ENCODE data around the gene BCL7C. TPM values are rescaled to one million over a fixed set of nuclear protein-coding genes. Genes with fewer than 3 reads are reported as not detected.

The BCL7C gene
- total and polyA plus RNA-seq, 2 of the 13 experiments (the other 11 are each of a cell fraction or from before 2014, with no cell fraction given), result 17.7 to 33.8 TPM

DNA sequence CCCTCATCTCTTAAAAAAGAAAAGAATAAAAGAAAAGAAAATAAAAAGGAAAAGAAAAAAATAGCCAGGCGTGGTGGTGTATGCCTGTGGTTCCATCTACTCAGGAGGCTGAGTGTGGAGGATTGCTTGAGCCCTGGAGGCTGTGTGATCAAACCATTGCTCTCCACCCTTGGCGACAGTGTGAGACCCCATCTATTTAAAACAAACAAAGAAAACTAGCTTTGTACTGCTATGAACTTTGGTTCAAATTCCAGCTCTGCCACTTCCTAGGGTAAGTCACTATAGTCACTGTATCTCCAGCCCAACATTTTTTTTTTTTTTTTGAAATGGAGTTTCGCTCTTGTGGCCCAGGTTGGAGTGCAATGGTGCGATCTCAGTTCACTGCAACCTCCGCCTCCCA, 6.7 kb upstream of the BCL7C start (continued):
- TF ChIP-seq ZNF30 (CRISPR knock-in tag; IDR thresholded peaks at IDR 0.05), result no peak
- no peak for TF ChIP-seq MED13 (CRISPR knock-in tag; IDR thresholded peaks at IDR 0.05)
- TF ChIP-seq, protein P1, sequence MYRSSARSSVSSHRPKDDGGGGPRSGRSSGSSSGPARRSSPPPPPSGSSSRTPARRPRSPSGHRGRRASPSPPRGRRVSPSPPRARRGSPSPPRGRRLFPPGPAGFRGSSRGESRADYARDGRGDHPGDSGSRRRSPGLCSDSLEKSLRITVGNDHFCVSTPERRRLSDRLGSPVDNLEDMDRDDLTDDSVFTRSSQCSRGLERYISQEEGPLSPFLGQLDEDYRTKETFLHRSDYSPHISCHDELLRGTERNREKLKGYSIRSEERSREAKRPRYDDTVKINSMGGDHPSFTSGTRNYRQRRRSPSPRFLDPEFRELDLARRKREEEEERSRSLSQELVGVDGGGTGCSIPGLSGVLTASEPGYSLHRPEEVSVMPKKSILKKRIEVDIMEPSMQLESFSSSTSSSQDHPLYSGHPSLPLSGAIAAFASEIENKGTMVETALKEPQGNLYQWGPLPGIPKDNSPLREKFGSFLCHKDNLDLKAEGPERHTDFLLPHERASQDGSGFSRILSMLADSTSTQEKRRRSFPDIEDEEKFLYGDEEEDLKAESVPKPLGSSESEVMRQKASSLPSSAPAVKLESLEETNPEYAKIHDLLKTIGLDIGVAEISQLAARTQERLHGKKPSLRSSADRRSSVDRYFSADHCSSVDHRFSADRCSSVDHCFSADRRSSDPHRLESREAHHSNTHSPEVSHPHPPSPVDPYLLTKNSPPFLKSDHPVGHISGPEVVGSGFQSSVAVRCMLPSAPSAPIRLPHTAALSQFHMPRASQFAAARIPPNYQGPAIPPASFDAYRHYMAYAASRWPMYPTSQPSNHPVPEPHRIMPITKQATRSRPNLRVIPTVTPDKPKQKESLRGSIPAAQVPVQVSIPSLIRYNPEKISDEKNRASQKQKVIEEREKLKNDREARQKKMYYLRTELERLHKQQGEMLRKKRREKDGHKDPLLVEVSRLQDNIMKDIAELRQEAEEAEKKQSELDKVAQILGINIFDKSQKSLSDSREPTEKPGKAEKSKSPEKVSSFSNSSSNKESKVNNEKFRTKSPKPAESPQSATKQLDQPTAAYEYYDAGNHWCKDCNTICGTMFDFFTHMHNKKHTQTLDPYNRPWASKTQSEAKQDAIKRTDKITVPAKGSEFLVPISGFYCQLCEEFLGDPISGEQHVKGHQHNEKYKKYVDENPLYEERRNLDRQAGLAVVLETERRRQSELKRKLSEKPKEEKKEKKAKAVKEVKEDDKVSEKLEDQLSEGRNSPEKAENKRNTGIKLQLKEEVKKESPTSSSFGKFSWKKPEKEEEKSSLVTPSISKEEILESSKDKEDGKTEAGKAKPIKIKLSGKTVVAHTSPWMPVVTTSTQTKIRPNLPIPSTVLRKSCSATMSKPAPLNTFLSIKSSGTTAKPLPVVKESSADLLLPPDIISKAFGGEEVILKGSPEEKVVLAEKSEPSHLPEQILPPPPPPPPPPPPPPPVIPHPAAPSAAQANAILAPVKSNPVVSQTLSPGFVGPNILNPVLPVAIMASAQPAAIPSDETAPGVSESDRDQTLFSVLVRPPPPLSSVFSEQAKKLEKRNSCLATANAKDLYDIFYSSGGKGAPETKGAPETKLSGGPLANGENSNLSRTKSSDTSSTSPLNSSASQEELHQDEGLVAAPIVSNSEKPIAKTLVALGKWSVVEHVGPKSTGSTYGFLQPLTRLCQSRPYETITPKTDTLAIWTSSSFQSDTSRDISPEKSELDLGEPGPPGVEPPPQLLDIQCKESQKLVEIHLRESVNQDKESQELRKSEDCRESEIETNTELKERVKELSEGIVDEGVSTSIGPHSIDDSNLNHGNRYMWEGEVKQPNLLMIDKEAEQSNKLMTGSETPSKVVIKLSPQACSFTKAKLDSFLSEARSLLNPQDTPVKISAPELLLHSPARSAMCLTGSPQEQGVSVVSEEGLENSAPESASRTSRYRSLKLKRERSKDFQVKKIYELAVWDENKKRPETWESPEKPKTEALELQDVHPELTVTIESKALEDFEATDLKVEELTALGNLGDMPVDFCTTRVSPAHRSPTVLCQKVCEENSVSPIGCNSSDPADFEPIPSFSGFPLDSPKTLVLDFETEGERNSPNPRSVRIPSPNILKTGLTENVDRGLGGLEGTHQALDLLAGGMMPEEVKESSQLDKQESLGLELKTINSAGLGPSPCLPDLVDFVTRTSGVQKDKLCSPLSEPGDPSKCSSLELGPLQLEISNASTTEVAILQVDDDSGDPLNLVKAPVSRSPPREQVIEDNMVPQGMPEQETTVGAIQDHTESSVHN (CRISPR knock-in tag; IDR thresholded peaks at IDR 0.05), result no peak
- TF ChIP-seq, protein P2, sequence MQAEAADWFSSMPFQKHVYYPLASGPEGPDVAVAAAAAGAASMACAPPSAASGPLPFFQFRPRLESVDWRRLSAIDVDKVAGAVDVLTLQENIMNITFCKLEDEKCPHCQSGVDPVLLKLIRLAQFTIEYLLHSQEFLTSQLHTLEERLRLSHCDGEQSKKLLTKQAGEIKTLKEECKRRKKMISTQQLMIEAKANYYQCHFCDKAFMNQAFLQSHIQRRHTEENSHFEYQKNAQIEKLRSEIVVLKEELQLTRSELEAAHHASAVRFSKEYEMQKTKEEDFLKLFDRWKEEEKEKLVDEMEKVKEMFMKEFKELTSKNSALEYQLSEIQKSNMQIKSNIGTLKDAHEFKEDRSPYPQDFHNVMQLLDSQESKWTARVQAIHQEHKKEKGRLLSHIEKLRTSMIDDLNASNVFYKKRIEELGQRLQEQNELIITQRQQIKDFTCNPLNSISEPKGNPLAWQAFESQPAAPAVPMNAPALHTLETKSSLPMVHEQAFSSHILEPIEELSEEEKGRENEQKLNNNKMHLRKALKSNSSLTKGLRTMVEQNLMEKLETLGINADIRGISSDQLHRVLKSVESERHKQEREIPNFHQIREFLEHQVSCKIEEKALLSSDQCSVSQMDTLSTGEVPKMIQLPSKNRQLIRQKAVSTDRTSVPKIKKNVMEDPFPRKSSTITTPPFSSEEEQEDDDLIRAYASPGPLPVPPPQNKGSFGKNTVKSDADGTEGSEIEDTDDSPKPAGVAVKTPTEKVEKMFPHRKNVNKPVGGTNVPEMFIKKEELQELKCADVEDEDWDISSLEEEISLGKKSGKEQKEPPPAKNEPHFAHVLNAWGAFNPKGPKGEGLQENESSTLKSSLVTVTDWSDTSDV (CRISPR knock-in tag; IDR thresholded peaks at IDR 0.05), result no peak
- TF ChIP-seq, protein P3, sequence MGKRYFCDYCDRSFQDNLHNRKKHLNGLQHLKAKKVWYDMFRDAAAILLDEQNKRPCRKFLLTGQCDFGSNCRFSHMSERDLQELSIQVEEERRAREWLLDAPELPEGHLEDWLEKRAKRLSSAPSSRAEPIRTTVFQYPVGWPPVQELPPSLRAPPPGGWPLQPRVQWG (CRISPR knock-in tag; IDR thresholded peaks at IDR 0.05; ENCODE audit: borderline replicate concordance, low read depth), result no peak
- TF ChIP-seq TRIM24 (CRISPR knock-in tag; IDR thresholded peaks at IDR 0.05), result no peak
- TF ChIP-seq HES4 (CRISPR knock-in tag; IDR thresholded peaks at IDR 0.05; ENCODE audit: borderline replicate concordance), result no peak
- TF ChIP-seq, protein P4, sequence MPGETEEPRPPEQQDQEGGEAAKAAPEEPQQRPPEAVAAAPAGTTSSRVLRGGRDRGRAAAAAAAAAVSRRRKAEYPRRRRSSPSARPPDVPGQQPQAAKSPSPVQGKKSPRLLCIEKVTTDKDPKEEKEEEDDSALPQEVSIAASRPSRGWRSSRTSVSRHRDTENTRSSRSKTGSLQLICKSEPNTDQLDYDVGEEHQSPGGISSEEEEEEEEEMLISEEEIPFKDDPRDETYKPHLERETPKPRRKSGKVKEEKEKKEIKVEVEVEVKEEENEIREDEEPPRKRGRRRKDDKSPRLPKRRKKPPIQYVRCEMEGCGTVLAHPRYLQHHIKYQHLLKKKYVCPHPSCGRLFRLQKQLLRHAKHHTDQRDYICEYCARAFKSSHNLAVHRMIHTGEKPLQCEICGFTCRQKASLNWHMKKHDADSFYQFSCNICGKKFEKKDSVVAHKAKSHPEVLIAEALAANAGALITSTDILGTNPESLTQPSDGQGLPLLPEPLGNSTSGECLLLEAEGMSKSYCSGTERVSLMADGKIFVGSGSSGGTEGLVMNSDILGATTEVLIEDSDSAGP (CRISPR knock-in tag; IDR thresholded peaks at IDR 0.05; ENCODE audit: borderline replicate concordance), result no peak
- no peak for TF ChIP-seq HOXD1 (CRISPR knock-in tag; IDR thresholded peaks at IDR 0.05)
- TF ChIP-seq KAT2B (IDR thresholded peaks at IDR 0.05; ENCODE audit: borderline replicate concordance, low read depth, low read length), result no peak
- TF ChIP-seq, protein P5, sequence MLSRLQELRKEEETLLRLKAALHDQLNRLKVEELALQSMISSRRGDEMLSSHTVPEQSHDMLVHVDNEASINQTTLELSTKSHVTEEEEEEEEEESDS (CRISPR knock-in tag; IDR thresholded peaks at IDR 0.05; ENCODE audit: borderline replicate concordance), result no peak
- TF ChIP-seq, protein P6, sequence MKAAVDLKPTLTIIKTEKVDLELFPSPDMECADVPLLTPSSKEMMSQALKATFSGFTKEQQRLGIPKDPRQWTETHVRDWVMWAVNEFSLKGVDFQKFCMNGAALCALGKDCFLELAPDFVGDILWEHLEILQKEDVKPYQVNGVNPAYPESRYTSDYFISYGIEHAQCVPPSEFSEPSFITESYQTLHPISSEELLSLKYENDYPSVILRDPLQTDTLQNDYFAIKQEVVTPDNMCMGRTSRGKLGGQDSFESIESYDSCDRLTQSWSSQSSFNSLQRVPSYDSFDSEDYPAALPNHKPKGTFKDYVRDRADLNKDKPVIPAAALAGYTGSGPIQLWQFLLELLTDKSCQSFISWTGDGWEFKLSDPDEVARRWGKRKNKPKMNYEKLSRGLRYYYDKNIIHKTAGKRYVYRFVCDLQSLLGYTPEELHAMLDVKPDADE (CRISPR knock-in tag; IDR thresholded peaks at IDR 0.05), result no peak
- TF ChIP-seq YEATS2 (CRISPR knock-in tag; IDR thresholded peaks at IDR 0.05; ENCODE audit: borderline replicate concordance), result no peak
- no peak for TF ChIP-seq SRSF1 (optimal IDR thresholded peaks at IDR 0.05; ENCODE audit: low read depth, low read length)
- no peak for TF ChIP-seq HNF4G (IDR thresholded peaks at IDR 0.05; ENCODE audit: borderline replicate concordance, low read depth, low read length)
- 0 out of 2 replicates have a peak, but pooled peaks have one; percentile 39 for TF ChIP-seq HNF4G (CRISPR knock-in tag; IDR thresholded peaks at IDR 0.05; ENCODE audit: borderline replicate concordance, low read depth)

Data from HepG2 (cell line).